Activated T-helper 1 cell treated with anti-CD3 and anti-CD28 coated beads, Interleukin-2, amount 50 U/mL, for 16 hours (primary cell): ENCODE measurements around the gene ELOVL6.

Source experiments
- DNase-seq, 2 donors: peaks; one replicate each; pipeline ENCODE4 v3.0.0-alpha.2; 2020; ENCODE audit warnings: low read depth in 1 of 2, low spot score in 1 of 2

ELOVL6 gene

GRCh38 chr4:109998867-109999584 is 199.4 kb downstream of the ELOVL6 start:
- DNase-seq: no peak

DNA sequence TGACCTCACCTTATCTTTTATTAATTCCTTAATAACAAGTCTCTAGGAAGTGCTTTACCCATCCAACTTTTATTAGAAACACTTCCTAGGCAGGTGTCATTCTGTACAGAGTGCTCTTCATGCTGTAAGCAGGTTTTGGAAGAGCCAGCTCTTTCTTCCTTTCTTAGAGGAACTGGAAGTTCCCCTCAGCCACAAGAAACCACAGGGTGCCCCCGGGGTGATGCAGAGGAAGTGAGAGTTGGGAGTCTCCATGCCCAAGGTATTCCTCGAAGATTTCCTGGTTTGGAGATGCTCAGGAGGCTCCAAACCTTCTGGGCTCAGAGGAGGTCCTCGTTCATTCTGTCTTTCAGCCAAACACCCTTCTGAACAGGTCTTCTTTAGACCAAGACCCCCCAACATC is 201.9 kb downstream of the ELOVL6 start:
- DNase-seq: no peak
